ENCODE results near the gene MED29. TPM values are rescaled to one million over a fixed set of nuclear protein-coding genes. Genes with fewer than 3 reads are reported as not detected.
A peak's percentile ranks its signal among the peaks of the same experiment; 100 is the strongest.

Gene MED29
- total and polyA plus RNA-seq, 10 of the 15 experiments (the other 5 are each of a cell fraction or from before 2014, with no cell fraction given), result 3.2 to 36.6 (median 22.8) TPM

DNA sequence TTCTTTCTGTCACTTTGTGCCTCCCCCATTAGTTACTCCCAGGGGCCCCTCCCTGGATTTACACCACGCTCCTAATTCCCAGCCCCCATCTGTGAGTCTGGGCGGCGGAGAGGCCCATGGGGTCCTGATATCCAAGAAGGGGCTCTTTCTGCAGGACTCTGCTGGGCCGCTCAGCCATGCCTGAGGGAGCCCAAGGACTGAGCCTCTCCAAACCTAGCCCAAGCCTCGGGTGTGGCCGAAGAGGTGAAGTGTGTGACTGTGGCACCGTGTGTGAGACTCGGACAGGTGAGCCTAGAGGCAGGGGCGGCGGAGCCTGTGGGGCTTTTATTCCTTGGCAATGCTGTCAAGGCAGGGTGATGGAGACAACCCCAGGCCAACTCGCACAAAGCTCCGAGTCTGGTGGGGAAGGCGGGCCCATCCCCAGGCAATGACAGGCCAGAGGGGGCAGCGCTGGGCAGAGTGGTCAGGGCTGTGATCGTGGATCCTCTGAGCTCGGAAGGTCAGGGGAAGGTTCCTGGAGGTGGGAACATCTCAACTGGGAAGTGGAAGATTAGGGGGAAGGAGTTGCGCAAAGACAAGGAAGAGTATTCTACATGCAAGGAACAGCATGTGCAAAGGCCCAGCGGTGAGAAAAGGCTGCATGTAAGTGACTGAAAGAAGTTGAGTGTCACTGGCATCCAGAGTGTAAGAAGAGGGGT, 22.9 kb downstream of the MED29 start (continued):
- TF ChIP-seq, protein P1, sequence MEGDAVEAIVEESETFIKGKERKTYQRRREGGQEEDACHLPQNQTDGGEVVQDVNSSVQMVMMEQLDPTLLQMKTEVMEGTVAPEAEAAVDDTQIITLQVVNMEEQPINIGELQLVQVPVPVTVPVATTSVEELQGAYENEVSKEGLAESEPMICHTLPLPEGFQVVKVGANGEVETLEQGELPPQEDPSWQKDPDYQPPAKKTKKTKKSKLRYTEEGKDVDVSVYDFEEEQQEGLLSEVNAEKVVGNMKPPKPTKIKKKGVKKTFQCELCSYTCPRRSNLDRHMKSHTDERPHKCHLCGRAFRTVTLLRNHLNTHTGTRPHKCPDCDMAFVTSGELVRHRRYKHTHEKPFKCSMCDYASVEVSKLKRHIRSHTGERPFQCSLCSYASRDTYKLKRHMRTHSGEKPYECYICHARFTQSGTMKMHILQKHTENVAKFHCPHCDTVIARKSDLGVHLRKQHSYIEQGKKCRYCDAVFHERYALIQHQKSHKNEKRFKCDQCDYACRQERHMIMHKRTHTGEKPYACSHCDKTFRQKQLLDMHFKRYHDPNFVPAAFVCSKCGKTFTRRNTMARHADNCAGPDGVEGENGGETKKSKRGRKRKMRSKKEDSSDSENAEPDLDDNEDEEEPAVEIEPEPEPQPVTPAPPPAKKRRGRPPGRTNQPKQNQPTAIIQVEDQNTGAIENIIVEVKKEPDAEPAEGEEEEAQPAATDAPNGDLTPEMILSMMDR (IDR thresholded peaks at IDR 0.05 in 2 of 3, conservative IDR thresholded peaks at IDR 0.05 in 1 of 3; ENCODE audit: control insufficient read depth in 2 of 3, extremely low read depth in 1 of 3, insufficient read depth in 1 of 3, low read depth in 3 of 3, low read length in 3 of 3), result peak; percentile 18 to 33 (median 21); a peak in 2 of 6 replicates
- TF ChIP-seq NR2F1 (conservative IDR thresholded peaks at IDR 0.05) (0 out of 2 replicates have a peak, but pooled peaks have one; percentile 16), GATAD2B (conservative IDR thresholded peaks at IDR 0.05; ENCODE audit: low read depth) (0 out of 2 replicates have a peak, but pooled peaks have one; percentile 12)

DNA sequence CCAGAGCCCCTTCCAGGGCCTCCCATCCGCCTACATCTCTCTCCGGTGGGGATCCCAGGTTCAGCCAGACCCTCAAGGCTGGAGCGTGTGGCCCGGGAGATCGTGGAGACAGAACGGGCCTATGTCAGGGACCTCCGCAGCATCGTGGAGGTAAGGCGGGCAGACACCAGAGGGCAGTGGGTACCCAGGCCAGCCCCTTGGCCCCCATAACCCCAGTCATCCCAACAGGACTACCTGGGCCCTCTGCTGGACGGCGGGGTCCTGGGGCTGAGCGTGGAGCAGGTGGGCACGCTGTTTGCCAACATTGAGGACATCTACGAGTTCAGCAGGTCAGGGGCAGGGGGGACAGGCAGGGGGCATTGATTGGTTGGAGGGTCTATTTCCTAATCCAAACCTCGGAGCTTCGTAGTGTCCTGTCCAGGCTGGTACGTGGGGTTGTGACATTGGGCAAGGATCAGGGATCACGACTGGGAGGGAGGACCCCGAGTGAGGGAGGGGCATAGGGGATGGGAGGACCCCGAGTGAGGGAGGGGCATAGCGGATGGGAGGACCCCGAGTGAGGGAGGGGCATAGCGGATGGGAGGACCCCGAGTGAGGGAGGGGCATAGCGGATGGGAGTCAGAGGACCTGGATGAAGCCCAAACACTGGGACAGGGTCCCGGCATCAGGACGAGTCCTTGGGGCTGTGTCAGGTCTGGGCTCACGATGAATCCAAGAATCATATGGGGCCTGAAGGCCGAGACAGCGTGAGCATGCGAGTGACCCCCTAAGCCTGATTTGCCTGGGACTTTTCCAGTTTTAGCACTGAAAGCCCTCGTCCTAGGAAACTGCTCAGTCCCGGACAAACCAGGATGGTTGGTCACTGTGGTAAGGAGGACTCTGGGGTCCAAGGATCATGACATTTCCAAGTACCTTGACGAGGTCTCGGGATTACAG, 24.2 kb downstream of the MED29 start:
- TF ChIP-seq, protein P1 (IDR thresholded peaks at IDR 0.05 in 2 of 3, conservative IDR thresholded peaks at IDR 0.05 in 1 of 3; ENCODE audit: control insufficient read depth in 2 of 3, extremely low read depth in 1 of 3, insufficient read depth in 1 of 3, low read depth in 3 of 3, low read length in 3 of 3), result 0 out of 6 replicates have a peak, but pooled peaks of 1 of the 3 experiments have one; percentile 14
- no peak; the same call in 1 of the 2 replicates for TF ChIP-seq POLR2AphosphoS5 (IDR thresholded peaks at IDR 0.05; ENCODE audit: low read length)
- intact Hi-C loops (cut with micrococcal nuclease; ENCODE audit: unreplicated experiment), result loop anchor here (10.0 kb wide), 1 partner anchor 119 kb away; the partner anchor contains the start of gene EID2B
- no peak for FAIRE-seq
- 92% methylated on average over 33 of the region's 35 CpGs for WGBS (ENCODE audit: insufficient coverage, insufficient replicate concordance, low lambda C conversion rate, missing lambda C conversion rate)
- in situ Hi-C loops (cut with MboI), result no loop called here
- no TSS peak for BruUV-seq (replicated peaks)
- Histone ChIP-seq H3K27me3 (replicated peaks in 1 of 2; ENCODE audit: control insufficient read depth in 2 of 2, insufficient read depth in 2 of 2, low read length in 1 of 2) (no peaks in the 10 kb centered on the region), H4K20me1 (ENCODE audit: control insufficient read depth, insufficient read depth) (no peaks in the 10 kb centered on the region), H3K9me3 (replicated peaks; ENCODE audit: control insufficient read depth, insufficient read depth, low read length) (no peaks in the 10 kb centered on the region), H3K36me3 (ENCODE audit: control insufficient read depth in 2 of 2, insufficient read depth in 2 of 2, low read length in 1 of 2) (peaks cover 6 to 8% of the 10 kb centered on the region in 2 experiments; a peak in 3 of 4 replicates), H3K79me2 (ENCODE audit: control insufficient read depth, insufficient read depth, low read length) (peaks cover 27% of the 10 kb centered on the region), H3K9ac (ENCODE audit: control insufficient read depth, insufficient read depth, low read length) (no peak overlapping the region), H3K4me3 (peak overlapping the region; percentile 98; the same call in 1 of the 2 replicates), H3K27ac (ENCODE audit: control insufficient read depth, insufficient read depth) (no peak overlapping the region), H2AFZ (ENCODE audit: control insufficient read depth, low read depth, low read length) (no peak overlapping the region), H3K4me1 (ENCODE audit: control insufficient read depth, insufficient read depth, low read length) (peaks cover 12% of the 10 kb centered on the region), H3K4me2 (ENCODE audit: control insufficient read depth, insufficient read depth) (peak overlapping the region; percentile 11; the same call in 1 of the 2 replicates)
- no peak for DNase-seq (ENCODE audit: low read depth, low spot score)
- SMC1A ChIA-PET (ENCODE audit: uncharacterized antibody, unreplicated experiment), result interaction anchor here (1.0 to 1.6 kb wide), 3 partner anchors 12 to 17 kb away, joined by 3 to 5 read pairs (median 4); no protein-coding TSS in a partner anchor
- no peak for ATAC-seq
- CTCF ChIA-PET, result interaction anchor here (1.0 kb wide), 3 partner anchors 14 to 25 kb away, joined by 3 to 4 read pairs (median 4); no protein-coding TSS in a partner anchor
- RAD21 ChIA-PET (ENCODE audit: unreplicated experiment), result interaction anchor here (1.0 to 1.5 kb wide), 3 partner anchors 17 to 88 kb away, joined by 3 to 4 read pairs (median 3); partner anchors contain the start of gene RPS16
- POLR2A ChIA-PET, result interaction anchor here (0.6 to 2.3 kb wide), 4 partner anchors 17 to 29 kb away, joined by 3 to 8 read pairs (median 5); no protein-coding TSS in a partner anchor

All from GM12878 (cell line).